ENCODE measurements around the gene SLC15A3.

GRCh38 chr11:60923800-60924109 is 28.2 kb downstream of the SLC15A3 start:
- TF ChIP-seq PATZ1 (CRISPR knock-in tag; IDR thresholded peaks at IDR 0.05; ENCODE audit: borderline replicate concordance) (no peak), ARNTL (CRISPR knock-in tag; IDR thresholded peaks at IDR 0.05; ENCODE audit: borderline replicate concordance, low read depth) (no peak), ZFP30 (CRISPR knock-in tag; IDR thresholded peaks at IDR 0.05) (no peak), TCF4 (CRISPR knock-in tag; IDR thresholded peaks at IDR 0.05; ENCODE audit: borderline replicate concordance) (no peak)
